H1 (cell line): Measurements from ENCODE around the gene POLR1G. TPM values are rescaled to one million over a fixed set of nuclear protein-coding genes. Genes with fewer than 3 reads are reported as not detected.

Source experiments
- CTCF ChIA-PET: fragments of 300-600 bp; sonication (Branson Sonifier 250); formaldehyde crosslinking; loops from one replicate; lab custom pipeline; 2021; ENCODE audit not compliant: partially characterized antibody; lab: Charles Lee
- POLR2A ChIA-PET: fragments of 300-600 bp; sonication (Branson Sonifier 250); formaldehyde crosslinking; loops from one replicate; lab custom pipeline; 2021; ENCODE audit warnings: inconsistent platforms; ENCODE audit not compliant: partially characterized antibody; lab: Charles Lee
- DNase-seq, 2 experiments: peaks; one replicate each; pipeline versions ENCODE4 v3.0.0 to v3.0.0-alpha.2; 2010 to 2022; ENCODE audit warnings: low spot score in 2 of 2, low read depth in 1 of 2, mixed read lengths in 1 of 2
- FAIRE-seq: peaks from 2 replicates; lab custom pipeline; 2011; peaks lifted over from hg19 to GRCh38; lab: Jason Lieb, UNC
- H2AFZ ChIP-seq: 2 replicates; pipeline ENCODE4 v1.8.1; 2012; ENCODE audit warnings: low read length, inconsistent platforms
- H2AK5ac ChIP-seq: 2 replicates; pipeline ENCODE4 v1.6.1; 2013; ENCODE audit warnings: low read depth, low read length
- H2BK120ac ChIP-seq: replicated peaks from 2 replicates; pipeline ENCODE3; 2013; ENCODE audit warnings: low read depth, low read length, inconsistent platforms
- H2BK12ac ChIP-seq: 2 replicates; pipeline ENCODE4 v1.6.1; 2013; ENCODE audit warnings: low read depth, low read length
- H2BK15ac ChIP-seq: 2 replicates; pipeline ENCODE4 v1.6.1; 2013; ENCODE audit warnings: low read length
- H2BK20ac ChIP-seq: 2 replicates; pipeline ENCODE4 v1.6.1; 2013; ENCODE audit warnings: low read length
- H2BK5ac ChIP-seq: 2 replicates; pipeline ENCODE4 v1.6.1; 2013; ENCODE audit warnings: low read depth, low read length
- H3K14ac ChIP-seq: 2 replicates; pipeline ENCODE4 v1.6.1; 2013; ENCODE audit warnings: inconsistent platforms; ENCODE audit not compliant: insufficient read length
- H3K18ac ChIP-seq: 2 replicates; pipeline ENCODE4 v1.6.1; 2013; ENCODE audit warnings: low read length; ENCODE audit errors: extremely low read depth
- H3K23ac ChIP-seq: 2 replicates; pipeline ENCODE4 v1.6.1; 2013; ENCODE audit warnings: inconsistent platforms; ENCODE audit not compliant: insufficient read length
- H3K23me2 ChIP-seq: 2 replicates; pipeline ENCODE4 v1.6.1; 2013; ENCODE audit warnings: low read depth, low read length
- H3K27ac ChIP-seq: 2 replicates; pipeline ENCODE4 v1.6.1; 2011; ENCODE audit warnings: low read depth, low read length, inconsistent platforms
- H3K27me3 ChIP-seq, 4 experiments: replicated peaks in 1 of 4; 1 replicate in 1 of 4; 2 replicates in 3 of 4; pipeline versions ENCODE4 v1.6.1 to v1.8.1; 2011 to 2013; ENCODE audit warnings: low read length in 3 of 4, mild to moderate bottlenecking in 3 of 4, inconsistent platforms in 2 of 4, mixed read lengths in 2 of 4, moderate library complexity in 1 of 4; ENCODE audit not compliant: control insufficient read depth in 3 of 4, insufficient read depth in 3 of 4; ENCODE audit errors: extremely low read depth in 1 of 4
- H3K36me3 ChIP-seq, 4 experiments: 2 replicates each; pipeline versions ENCODE4 v1.6.1 to v1.8.1; 2011 to 2013; ENCODE audit warnings: mild to moderate bottlenecking in 4 of 4, low read length in 3 of 4, moderate library complexity in 2 of 4, control low read depth in 1 of 4, inconsistent platforms in 1 of 4; ENCODE audit not compliant: insufficient read depth in 4 of 4, control insufficient read depth in 2 of 4
- H3K4ac ChIP-seq: replicated peaks from 2 replicates; pipeline ENCODE3; 2013; ENCODE audit warnings: low read length, low read depth, mixed read lengths, inconsistent platforms; ENCODE audit not compliant: insufficient read length
- H3K4me1 ChIP-seq, 4 experiments: replicated peaks in 1 of 4; 1 replicate in 1 of 4; 2 replicates in 3 of 4; pipeline versions ENCODE4 v1.6.1 to v1.8.1; 2011 to 2013; ENCODE audit warnings: low read length in 3 of 4, inconsistent platforms in 2 of 4, mixed read lengths in 1 of 4; ENCODE audit not compliant: insufficient read depth in 4 of 4, control insufficient read depth in 3 of 4
- H3K4me2 ChIP-seq, 2 experiments: 2 replicates each; pipeline versions ENCODE4 v1.6.1 to v1.8.1; 2011 to 2013; ENCODE audit warnings: low read depth in 2 of 2, low read length in 2 of 2, control low read depth in 1 of 2, inconsistent platforms in 1 of 2, mild to moderate bottlenecking in 1 of 2; ENCODE audit not compliant: insufficient read depth in 1 of 2
- H3K4me3 ChIP-seq, 4 experiments: fragments of 200-600, 300-600 bp in 1 of 4; sonication (generic), shearing (Covaris generic), sonication (Bioruptor Twin) in 1 of 4; 2 replicates each; pipeline versions ENCODE4 v1.5.1 to v1.8.1; 2011 to 2016; ENCODE audit warnings: low read length in 4 of 4, low read depth in 3 of 4, control low read depth in 2 of 4, inconsistent platforms in 2 of 4, mild to moderate bottlenecking in 2 of 4, mixed read lengths in 1 of 4, moderate library complexity in 1 of 4; ENCODE audit not compliant: insufficient read depth in 2 of 4; ENCODE audit errors: extremely low read depth in 1 of 4
- H3K56ac ChIP-seq: replicated peaks from 2 replicates; pipeline ENCODE3; 2013; ENCODE audit warnings: low read depth, mild to moderate bottlenecking, mixed read lengths, low read length, inconsistent platforms; ENCODE audit not compliant: insufficient read length
- H3K79me1 ChIP-seq: 2 replicates; pipeline ENCODE4 v1.6.1; 2013; ENCODE audit warnings: low read depth, low read length, control low read depth
- H3K79me2 ChIP-seq, 2 experiments: 2 replicates each; pipeline versions ENCODE4 v1.6.1 to v1.8.1; 2012 to 2013; ENCODE audit warnings: low read length in 2 of 2, mild to moderate bottlenecking in 2 of 2, inconsistent platforms in 1 of 2; ENCODE audit not compliant: insufficient read depth in 2 of 2, control insufficient read depth in 1 of 2
- H3K9ac ChIP-seq, 4 experiments: replicated peaks in 1 of 4; 1 replicate in 1 of 4; 2 replicates in 3 of 4; pipeline versions ENCODE4 v1.6.1 to v1.8.1; 2011 to 2013; ENCODE audit warnings: low read depth in 3 of 4, low read length in 3 of 4, control low read depth in 2 of 4, mild to moderate bottlenecking in 2 of 4, moderate library complexity in 2 of 4, inconsistent platforms in 1 of 4; ENCODE audit errors: extremely low read depth in 1 of 4
- H3K9me3 ChIP-seq, 2 experiments: 2 replicates each; pipeline versions ENCODE4 v1.6.1 to v1.8.1; 2012 to 2013; ENCODE audit warnings: mild to moderate bottlenecking in 2 of 2, moderate library complexity in 2 of 2, control low read depth in 1 of 2, inconsistent platforms in 1 of 2, low read depth in 1 of 2, low read length in 1 of 2, mixed read lengths in 1 of 2; ENCODE audit not compliant: insufficient read depth in 2 of 2
- H4K20me1 ChIP-seq, 2 experiments: replicated peaks in 1 of 2; 2 replicates each; pipeline versions ENCODE3 to v1.8.1; 2011 to 2013; ENCODE audit warnings: inconsistent platforms in 2 of 2, low read length in 2 of 2, mild to moderate bottlenecking in 1 of 2; ENCODE audit not compliant: insufficient read depth in 2 of 2, control insufficient read depth in 1 of 2
- H4K5ac ChIP-seq: 2 replicates; pipeline ENCODE4 v1.6.1; 2013; ENCODE audit warnings: low read length, low read depth, mixed read lengths, inconsistent platforms; ENCODE audit not compliant: insufficient read length
- H4K8ac ChIP-seq: 2 replicates; pipeline ENCODE4 v1.8.0; 2013; ENCODE audit warnings: mild to moderate bottlenecking, moderate library complexity, low read length, inconsistent platforms; ENCODE audit not compliant: insufficient read depth; ENCODE audit errors: extremely low read depth
- H4K91ac ChIP-seq: replicated peaks from 2 replicates; pipeline ENCODE3; 2013; ENCODE audit warnings: low read length, mixed read lengths, inconsistent platforms; ENCODE audit not compliant: insufficient read length
- BACH1 ChIP-seq: IDR thresholded peaks from 2 replicates; pipeline ENCODE4 v1.6.1; 2012; ENCODE audit warnings: low read length, improper control_type of control experiment
- BRCA1 ChIP-seq: IDR thresholded peaks from 2 replicates; pipeline ENCODE4 v1.6.1; 2012; ENCODE audit warnings: low read depth, low read length, improper control_type of control experiment
- CHD1 ChIP-seq: IDR thresholded peaks from 2 replicates; pipeline ENCODE4 v1.6.1; 2012; ENCODE audit warnings: low read depth, low read length, improper control_type of control experiment
- EZH2 ChIP-seq: fragments of 200-600 bp; sonication (generic); IDR thresholded peaks from 2 replicates; pipeline ENCODE4 v1.7.1; 2012; ENCODE audit warnings: low read depth, mild to moderate bottlenecking, moderate library complexity, low read length, inconsistent platforms; ENCODE audit not compliant: severe bottlenecking
- FOSL1 ChIP-seq: IDR thresholded peaks from 2 replicates; pipeline ENCODE4 v1.6.1; 2011; ENCODE audit warnings: mild to moderate bottlenecking, low read depth, low read length, moderate library complexity; ENCODE audit not compliant: insufficient read depth
- RFX5 ChIP-seq: IDR thresholded peaks from 2 replicates; pipeline ENCODE4 v1.6.1; 2011; ENCODE audit warnings: low read depth, low read length, improper control_type of control experiment, borderline replicate concordance
- SIN3A ChIP-seq, 2 experiments: IDR thresholded peaks in 1 of 2; conservative IDR thresholded peaks in 1 of 2; 2 replicates each; pipeline ENCODE4 v1.6.1; 2011 to 2012; ENCODE audit warnings: low read length in 2 of 2, improper control_type of control experiment in 1 of 2, low read depth in 1 of 2, mild to moderate bottlenecking in 1 of 2
- SP1 ChIP-seq: IDR thresholded peaks from 2 replicates; pipeline ENCODE4 v1.6.1; 2011; ENCODE audit warnings: low read depth, low read length
- SP4 ChIP-seq: IDR thresholded peaks from 2 replicates; pipeline ENCODE4 v1.6.1; 2012; ENCODE audit warnings: low read length, inconsistent platforms
- SRF ChIP-seq: IDR thresholded peaks from 2 replicates; pipeline ENCODE4 v1.6.1; 2011; ENCODE audit warnings: mild to moderate bottlenecking, low read depth, low read length, moderate library complexity
- TBP ChIP-seq: IDR thresholded peaks from 2 replicates; pipeline ENCODE4 v1.6.1; 2011; ENCODE audit warnings: low read depth, low read length, improper control_type of control experiment
- WGBS, 2 experiments: shearing (Covaris generic) in 1 of 2; methylation state at CpG; one replicate each; pipeline versions ENCODE4 v1.1.6 to v1.1.7; 2013 to 2015; ENCODE audit warnings: low lambda C conversion rate in 2 of 2, mixed read lengths in 2 of 2, inconsistent platforms in 1 of 2, low coverage in 1 of 2, missing lambda C conversion rate in 1 of 2; ENCODE audit not compliant: insufficient replicate concordance in 2 of 2, insufficient coverage in 1 of 2, insufficient read length in 1 of 2; ENCODE audit errors: extremely low coverage in 1 of 2, missing lambda C conversion rate in 1 of 2; 5-methylcytosine and 5-hydroxymethylcytosine counted together
- polyA plus RNA-seq, 7 experiments: library from polyadenylated mRNA; depleted of rRNA in 3 of 7; stranded (reverse) in 5 of 7; unstranded in 2 of 7; fragments of >200 nt in 5 of 7; fragments of 200-250 nt in 2 of 7; gene quantifications; 1 replicate in 5 of 7; 2 replicates in 1 of 7; 4 replicates in 1 of 7; pipeline versions ENCODE4 v1.2.1 to v1.2.3, GENCODE V29; 2011 to 2013; ENCODE audit warnings: missing spikeins in 2 of 7, mixed read lengths in 2 of 7
- total RNA-seq: library from RNA; stranded (reverse); fragmentation: NEBNext Ultra II Directional; extraction: Animal tissue kit (Norgen Biotek cat#: 25700); gene quantifications from 2 replicates; pipeline ENCODE4 v1.2.1, GENCODE V29; 2021

Gene POLR1G
- total and polyA plus RNA-seq, 2 of the 8 experiments (the other 6 are each of a cell fraction or from before 2014, with no cell fraction given) = 16.8 to 34.8 TPM

- FAIRE-seq = no peak
- Histone ChIP-seq H2BK120ac (peak overlapping the region; percentile 6), H3K14ac (no peak overlapping the region), H4K20me1 (no peaks in the 10 kb centered on the region), H3K23ac (no peak overlapping the region), H3K9ac (peak overlapping the region in 3 of 4 experiments; percentile 21 to 67 (median 54); a peak in 5 of 7 replicates), H3K4me1 (peaks cover 0 to 7% (median 4%) of the 10 kb centered on the region in 4 experiments; a peak in 4 of 7 replicates), H2AFZ (peak overlapping the region; percentile 95), H2AK5ac (no peak overlapping the region), H3K4me3 (peak overlapping the region; percentile 47 to 69 (median 52); a peak in 7 of 8 replicates), H3K56ac (no peak overlapping the region), H4K8ac (no peak overlapping the region; the same call in none of the 2 replicates), H4K91ac (no peak overlapping the region), H3K27ac (no peak overlapping the region), H3K18ac (peak overlapping the region; percentile 25; the same call in 1 of the 2 replicates), H3K27me3 (peaks cover 0 to 19% (median 14%) of the 10 kb centered on the region in 4 experiments; a peak in 6 of 7 replicates), H3K23me2 (peaks cover 11% of the 10 kb centered on the region), H2BK12ac (peak overlapping the region; percentile 92; the same call in 1 of the 2 replicates), H3K9me3 (no peaks in the 10 kb centered on the region), H3K79me1 (no peaks in the 10 kb centered on the region), H3K36me3 (no peaks in the 10 kb centered on the region), H2BK15ac (0 out of 2 replicates have a peak overlapping the region, but pooled peaks have one; percentile 3), H3K4me2 (peak overlapping the region; percentile 70 to 97), H4K5ac (no peak overlapping the region), H2BK5ac (no peak overlapping the region), H3K79me2 (no peaks in the 10 kb centered on the region), H2BK20ac (no peak overlapping the region), H3K4ac (no peak overlapping the region)
- CTCF ChIA-PET = interaction anchor here (0.8 to 6.3 kb wide), 7 partner anchors 9 to 191 kb away, joined by 3 to 145 read pairs (median 12); no protein-coding TSS in a partner anchor
- POLR2A ChIA-PET = interaction anchor here (1.0 to 2.1 kb wide), 3 partner anchors 11 to 28 kb away, joined by 3 to 8 read pairs (median 4); partner anchors contain the start of gene FOSB
- WGBS, 2 experiments = 80% methylated on average over 5 of the region's 5 CpGs; no CpG with 5 or more reads in 1 of the 2 experiments
- no peak for DNase-seq
- TF ChIP-seq SRF (no peak), EZH2 (no peak), CHD1 (no peak), SIN3A (conservative IDR thresholded peaks at IDR 0.05 in 1 of 2, IDR thresholded peaks at IDR 0.05 in 1 of 2; ENCODE audit: low read depth in 1 of 2, low read length in 2 of 2) (no peak), BACH1 (no peak), TBP (no peak), RFX5 (no peak), BRCA1 (no peak), SP1 (no peak), SP4 (no peak), FOSL1 (no peak)
These were observed 43.5 kb downstream of the POLR1G start for GRCh38 chr19:45450012-45450333.
